Activated CD8-positive, alpha-beta memory T cell treated with anti-CD3 and anti-CD28 coated beads for 1 hour (primary cell): ENCODE data around the gene TEAD4.

Experiments used
- DNase-seq, 2 donors: peaks; one replicate each; pipeline ENCODE4 v3.0.0-alpha.2; 2020; ENCODE audit warnings: low read depth in 1 of 2; ENCODE audit errors: extremely low read depth in 1 of 2

The TEAD4 gene

DNA sequence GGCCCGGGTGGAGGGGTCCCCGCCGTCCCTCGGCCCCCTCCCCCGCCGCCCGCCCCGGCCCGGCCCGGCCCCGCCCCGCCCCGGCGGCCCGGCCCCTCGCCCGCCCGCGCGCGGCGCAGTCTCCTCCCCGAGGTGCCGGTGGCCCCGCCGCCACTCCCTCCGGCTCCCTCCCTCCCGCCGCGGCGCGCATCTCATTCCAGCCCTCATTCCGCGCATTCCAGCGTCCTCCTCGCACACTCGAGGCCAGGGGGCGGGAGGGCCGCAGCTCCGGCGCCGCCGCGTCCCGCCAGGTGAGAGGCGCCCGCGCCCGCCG, at the start of gene TEAD4:
TEAD4 (plus strand) TSS at position 206 of the 313 bp plus-strand sequence.
- DNase-seq = no peak

DNA sequence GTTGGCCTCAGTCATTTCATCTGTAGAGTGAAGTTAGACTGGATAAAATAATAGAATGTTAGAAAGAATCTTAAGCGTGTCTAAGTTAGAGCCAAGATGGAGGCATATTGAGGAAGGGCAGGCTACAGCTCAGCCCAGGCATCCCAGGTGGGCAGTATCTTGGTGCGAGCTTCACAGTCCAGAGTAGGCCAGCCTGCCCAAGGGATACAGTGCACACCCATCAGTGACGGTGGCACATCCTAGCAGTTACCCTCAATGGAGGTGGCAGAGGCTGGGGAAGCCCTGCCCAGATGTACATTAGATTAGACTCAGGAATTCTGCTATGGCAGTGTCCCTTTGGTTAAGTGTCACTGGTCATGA, 47.0 kb upstream of the TEAD4 start:
- no peak for DNase-seq

DNA sequence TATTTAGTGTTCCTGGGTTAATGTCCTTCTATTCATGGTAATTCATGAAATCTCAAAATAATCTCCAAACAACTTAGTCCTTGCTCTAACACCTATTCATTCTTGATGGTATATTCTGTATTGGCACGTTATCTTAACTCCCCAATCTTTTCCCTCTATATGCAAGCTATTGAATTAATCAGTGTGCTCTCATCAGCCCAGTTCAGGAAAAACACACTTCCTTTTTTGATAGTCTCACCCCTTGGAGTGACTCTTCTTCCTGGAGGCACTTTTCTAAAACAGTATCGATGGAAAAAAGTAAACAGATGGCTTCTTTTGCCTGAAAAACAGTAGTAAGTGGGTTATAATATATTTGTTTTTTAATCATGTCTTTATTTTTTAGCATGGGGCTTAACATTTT, 39.9 kb upstream of the TEAD4 start:
- no peak for DNase-seq

DNA sequence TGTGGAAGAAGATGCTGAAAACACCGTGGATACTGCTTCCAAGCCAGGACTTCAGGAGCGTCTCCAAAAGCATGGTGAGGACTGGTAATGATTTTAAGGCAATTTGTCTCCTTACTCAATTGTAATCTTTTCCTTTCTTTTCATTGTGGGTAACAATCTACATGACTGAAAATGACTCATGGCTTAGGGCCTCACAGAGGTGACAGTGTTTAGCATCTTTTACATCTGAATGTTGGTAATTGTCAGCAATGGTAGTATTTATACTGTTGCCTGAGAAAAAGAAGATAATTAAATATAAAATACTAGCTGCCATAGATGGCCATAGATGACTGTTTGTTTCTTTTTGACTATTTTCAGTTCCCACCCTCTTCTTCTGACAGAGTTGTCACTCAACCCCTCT, 36.9 kb upstream of the TEAD4 start:
- DNase-seq = no peak

DNA sequence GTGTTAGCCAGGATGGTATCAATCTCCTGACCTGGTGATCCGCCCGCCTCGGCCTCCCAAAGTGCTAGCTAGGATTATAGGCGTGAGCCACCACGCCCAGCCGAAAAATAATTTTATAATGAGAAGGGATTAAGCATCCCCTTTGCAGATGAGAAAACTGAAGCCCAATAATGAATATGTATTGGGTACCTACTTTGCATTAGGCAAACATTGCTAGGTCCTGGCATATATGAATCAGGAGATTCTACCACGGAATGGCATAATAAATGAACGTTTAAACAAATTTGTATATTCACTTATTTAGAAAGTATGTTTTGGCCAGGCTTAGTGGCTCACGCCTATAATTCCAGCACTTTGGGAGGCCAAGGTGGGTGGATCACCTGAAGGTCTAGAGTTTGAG, 36.1 kb upstream of the TEAD4 start:
- no peak for DNase-seq

DNA sequence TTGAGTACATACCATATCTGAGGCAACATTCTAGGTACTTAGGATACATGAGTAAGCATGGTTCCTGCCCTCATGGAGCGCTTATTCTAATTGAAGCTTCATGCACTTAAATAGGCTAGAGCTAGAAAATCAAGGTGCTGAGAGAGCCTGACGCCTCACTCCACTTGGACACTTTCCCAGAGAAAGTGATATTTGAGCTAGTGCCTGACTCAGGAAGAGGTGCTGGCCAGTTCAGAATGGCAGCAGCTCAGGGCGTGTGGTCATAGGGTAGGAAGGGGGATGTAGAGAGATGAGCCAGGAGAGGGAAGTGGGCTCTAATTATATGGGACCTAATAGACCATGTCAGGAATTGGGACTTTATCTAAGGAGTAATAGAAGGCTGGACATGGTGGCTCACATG, 35.2 kb upstream of the TEAD4 start:
- no peak for DNase-seq

DNA sequence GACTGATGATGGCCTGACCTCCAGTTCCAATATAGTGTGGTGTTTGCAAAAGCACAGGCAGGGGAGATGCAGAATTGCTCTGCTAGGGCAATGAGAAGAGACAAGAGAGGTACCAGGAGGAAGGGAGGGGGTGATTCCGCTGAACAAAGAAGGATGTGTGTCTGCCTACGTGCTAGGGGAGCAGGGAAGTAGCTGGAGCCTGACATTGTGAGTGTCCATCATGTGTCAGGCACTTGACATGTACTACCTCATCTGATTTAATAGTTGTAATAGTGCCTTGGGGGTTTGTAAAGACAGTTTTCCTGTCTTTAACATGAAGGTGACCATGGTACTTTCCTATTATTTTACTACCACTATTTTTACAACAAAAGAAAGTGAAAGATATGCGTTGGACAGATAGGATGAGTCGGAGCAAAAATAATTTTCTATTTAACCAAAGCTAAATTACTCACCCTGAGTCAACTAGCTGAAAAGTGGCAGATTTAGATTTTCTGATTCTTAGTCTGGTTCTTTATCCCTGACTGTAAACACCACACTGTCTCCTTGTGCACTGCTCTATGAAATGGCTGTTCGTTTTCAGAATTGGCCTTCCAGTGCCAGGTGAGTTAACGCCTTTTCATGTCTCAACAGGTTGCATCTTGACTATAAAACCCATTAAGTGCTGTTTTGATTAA, 33.7 kb upstream of the TEAD4 start:
- DNase-seq = no peak

DNA sequence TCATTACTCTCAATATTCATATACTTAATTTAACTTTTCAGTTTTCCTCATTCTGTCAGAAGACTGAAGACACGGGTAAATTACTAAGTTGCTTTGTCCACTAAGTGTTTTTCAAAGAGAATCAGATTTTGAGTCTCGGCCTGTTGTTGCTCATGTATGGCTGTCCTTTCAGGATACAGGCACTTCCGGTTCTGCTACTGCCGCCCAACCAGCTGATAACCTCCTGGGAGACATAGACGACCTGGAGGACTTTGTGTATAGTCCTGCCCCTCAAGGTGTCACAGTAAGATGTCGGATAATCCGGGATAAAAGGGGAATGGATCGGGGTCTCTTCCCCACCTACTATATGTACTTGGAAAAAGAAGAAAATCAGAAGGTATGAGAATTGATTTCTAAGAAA, 28.3 kb upstream of the TEAD4 start:
- DNase-seq = no peak

DNA sequence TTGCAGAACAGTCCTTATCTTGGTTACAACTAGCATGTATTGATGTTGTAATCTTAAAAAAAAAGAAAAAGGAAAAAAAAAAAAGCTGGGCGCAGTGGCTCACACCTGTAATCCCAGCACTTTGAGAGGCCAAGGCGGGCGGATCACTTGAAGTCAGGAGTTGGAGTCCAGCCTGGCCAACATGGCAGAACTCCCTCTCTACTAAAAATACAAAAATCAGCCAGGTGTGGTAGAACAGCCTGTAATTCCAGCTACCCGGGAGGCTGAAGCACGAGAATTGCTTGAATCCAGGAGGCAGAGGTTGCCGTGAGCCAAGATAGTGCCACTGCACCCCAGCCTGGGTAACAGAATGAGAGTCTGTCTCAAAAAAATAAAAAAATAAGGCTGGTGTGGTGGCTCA, 25.6 kb upstream of the TEAD4 start:
- DNase-seq = no peak

DNA sequence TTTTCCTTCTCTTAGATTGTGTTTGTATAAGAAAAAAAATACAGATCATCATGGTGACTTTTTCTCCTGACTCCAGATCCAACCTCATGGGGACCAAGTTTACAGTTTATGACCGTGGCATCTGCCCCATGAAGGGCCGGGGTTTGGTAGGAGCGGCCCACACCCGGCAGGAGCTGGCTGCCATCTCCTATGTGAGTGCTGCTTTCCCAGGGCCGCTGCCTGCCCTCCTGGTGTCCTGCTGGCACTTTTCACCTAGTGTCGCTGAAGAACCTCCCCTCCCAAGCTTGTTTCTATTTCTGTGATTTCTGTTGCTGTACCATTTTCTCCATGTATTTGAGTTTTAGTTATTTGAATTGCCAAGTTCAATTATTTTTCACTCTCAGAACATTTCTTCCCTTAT, 24.8 kb upstream of the TEAD4 start:
- DNase-seq = no peak

DNA sequence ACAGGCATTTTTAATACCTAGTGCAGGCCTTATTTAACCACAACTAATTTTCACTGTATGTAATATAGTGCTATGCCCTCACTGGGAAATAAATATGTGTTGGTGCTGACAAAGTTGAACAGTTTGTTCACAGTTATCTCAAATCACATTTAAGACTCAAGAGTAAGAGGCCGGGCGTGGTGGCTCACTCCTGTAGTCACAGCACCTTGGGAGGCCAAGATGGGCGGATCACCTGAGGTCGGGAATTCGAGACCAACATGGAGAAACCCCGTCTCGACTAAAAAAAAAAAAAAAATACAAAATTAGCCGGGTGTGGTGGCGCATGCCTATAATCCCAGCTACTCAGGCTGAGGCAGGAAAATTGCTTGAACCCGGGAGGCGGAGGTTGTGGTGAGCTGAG, 22.9 kb upstream of the TEAD4 start:
- DNase-seq = no peak

DNA sequence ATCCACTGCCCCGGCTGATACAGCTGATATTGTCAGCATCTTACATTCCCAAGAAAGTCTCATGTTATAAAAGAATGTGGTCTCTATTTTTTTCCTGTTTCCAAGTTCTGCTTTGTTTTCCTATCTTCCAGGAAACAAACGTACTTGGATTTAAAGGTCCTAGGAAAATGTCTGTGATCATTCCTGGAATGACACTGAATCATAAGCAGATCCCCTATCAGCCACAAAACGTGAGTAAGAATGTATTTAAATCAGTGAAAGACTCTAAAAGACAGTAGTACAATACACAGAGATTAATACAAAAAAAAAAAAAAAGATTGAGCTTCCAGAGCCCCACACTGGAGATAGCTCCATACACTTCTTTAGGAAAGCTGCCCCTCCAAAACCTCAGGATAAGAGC, 21.7 kb upstream of the TEAD4 start:
- DNase-seq = no peak

DNA sequence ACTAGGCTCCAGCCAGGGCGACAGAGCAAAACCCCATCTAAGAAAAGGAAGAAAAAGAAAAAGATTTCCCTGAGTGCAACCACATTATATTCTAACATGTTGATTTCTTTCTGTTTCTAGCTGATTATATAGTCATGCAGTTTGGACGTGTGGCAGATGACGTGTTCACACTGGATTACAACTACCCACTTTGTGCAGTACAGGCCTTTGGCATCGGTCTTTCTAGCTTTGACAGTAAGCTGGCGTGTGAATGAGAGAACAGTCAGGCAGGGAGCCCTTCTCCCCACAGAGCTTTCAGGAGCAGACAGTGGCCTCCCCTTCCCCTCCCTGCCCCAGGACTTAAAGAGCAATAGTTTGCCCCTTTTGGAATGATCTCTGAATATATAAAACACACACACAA, 20.0 kb upstream of the TEAD4 start:
- no peak for DNase-seq

DNA sequence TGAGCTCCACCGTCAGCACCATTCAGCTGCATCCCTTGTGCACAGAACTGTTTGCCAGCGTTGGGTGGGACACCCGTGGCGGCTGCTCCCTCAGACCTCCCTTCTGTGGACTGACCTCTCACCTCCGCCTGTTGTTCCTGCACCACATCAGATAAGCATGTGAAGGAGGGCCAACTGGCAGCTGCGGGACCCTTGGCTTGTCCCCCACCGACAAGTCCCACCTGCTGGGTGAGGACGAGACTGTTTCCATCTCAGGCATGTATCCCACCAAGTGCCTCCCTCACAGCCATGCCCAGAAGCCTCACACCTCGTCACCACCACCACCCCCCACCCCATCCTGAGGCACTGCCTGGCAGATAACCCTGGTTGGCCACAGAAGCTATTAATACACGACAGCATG, 18.6 kb upstream of the TEAD4 start:
- DNase-seq = no peak

DNA sequence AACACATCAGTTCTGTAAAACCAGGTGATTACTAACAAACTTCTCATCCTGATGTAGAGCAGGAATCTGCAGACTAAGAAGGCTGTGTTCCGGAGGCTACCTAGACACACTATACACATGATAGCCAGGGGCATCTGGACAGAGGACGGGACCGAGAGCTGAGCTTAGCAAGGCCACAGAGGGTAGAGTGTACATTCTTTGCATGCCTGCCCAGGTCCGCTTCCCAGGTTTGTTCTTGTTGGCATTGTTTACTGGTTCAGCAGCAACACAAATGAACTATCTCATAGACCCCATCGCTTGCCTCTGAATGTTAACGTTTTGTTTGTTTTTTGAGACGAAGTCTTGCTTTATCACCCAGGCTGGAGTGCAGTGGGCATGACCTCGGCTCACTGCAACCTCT, 17.7 kb upstream of the TEAD4 start:
- no peak for DNase-seq

DNA sequence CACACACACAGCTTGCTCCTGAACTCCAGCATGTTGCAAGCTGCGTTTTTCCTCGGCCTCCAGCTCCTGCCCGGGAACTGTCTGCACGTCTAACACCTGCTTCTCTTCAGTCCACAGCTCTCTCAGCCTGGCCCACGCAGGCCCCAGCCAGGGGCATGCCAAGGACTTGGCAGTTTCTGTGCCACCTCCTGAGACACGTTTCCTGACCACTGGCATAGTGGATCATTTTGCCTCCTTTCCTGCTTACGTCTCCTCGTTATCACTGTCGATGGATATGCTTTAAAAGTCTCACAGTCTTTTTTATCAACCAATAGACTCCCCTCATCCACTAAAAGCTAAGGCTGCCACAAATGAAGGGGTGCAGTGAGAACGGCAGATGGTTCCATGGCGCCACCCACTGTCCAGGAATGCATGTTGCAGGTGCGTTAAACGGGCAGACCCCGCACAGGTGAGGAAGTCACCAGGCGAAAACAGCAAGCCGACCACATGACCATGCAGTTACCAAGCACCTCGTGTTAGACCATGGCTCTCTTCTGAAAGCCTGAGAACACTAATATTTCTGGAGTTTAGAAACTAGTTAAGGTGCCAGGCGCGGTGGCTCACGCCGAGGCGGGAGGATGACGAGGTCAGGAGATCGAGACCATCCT, 14.7 kb upstream of the TEAD4 start:
- peak in 1 of 2 donors; percentile 31 for DNase-seq

DNA sequence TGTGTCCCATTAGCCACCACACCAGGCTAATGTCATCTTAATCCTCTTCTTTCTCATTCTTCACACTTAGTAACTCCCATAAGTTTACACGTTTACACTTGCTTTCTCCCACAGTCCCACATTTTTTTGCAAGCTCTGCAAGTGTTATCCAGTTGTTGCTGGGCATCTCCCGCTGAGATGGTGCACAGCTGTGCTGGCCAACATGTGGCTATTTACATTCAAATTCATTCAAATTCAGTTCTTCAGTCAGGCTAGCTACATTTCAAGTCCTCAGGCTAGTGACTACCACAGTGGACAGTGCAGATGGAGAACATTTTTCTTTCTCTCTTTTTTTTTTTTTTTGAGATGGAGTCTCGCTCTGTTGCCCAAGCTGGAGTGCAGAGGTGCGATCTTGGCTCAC, 9.8 kb upstream of the TEAD4 start:
- DNase-seq = no peak

DNA sequence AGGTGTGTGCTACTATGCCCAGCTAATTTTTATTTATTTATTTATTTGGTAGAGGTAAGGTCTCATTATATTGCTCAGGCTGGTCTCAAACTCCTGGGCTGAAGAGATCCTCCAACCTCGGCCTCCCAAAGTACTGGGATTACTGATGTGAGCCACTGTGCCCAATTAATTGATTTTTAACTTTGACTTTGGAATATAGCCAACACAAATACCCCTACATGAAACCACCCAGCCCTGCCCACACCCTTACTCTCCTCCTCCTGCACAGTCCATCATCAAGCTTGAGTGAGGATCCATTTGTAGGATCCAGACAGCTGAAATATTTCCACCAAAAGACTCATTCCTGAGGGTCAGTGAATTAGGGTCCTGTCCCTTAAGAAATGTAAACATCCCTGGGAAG, 3.3 kb upstream of the TEAD4 start:
- DNase-seq = no peak

DNA sequence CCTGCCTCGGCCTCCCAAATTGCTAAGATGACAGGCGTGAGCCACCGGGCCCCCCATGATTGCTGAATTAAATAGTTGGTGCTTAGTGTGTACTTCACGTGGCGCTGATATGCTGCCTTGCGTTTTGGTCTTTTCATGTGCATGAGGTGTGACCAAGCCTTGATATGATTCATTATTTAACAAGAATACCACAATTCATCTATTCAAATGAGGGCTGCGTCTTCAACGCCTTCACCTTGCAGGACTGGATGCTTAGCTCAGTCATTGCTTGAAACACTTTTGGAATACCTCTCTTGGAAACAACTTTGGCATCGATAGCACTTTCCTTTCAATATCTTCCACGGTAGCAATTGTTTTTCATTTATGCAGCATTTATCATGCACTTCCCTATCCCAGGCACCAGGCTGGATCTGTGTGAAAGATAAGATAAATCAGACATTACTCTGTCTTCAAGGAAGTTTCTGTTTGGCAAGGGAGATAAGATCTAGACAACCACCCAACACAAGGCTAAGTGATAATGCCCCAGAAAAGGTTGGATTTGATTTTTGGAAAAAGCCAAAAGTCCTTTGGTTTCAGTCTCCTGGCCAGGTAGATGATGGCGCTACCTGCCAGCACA, 1.3 kb upstream of the TEAD4 start:
- no peak for DNase-seq

DNA sequence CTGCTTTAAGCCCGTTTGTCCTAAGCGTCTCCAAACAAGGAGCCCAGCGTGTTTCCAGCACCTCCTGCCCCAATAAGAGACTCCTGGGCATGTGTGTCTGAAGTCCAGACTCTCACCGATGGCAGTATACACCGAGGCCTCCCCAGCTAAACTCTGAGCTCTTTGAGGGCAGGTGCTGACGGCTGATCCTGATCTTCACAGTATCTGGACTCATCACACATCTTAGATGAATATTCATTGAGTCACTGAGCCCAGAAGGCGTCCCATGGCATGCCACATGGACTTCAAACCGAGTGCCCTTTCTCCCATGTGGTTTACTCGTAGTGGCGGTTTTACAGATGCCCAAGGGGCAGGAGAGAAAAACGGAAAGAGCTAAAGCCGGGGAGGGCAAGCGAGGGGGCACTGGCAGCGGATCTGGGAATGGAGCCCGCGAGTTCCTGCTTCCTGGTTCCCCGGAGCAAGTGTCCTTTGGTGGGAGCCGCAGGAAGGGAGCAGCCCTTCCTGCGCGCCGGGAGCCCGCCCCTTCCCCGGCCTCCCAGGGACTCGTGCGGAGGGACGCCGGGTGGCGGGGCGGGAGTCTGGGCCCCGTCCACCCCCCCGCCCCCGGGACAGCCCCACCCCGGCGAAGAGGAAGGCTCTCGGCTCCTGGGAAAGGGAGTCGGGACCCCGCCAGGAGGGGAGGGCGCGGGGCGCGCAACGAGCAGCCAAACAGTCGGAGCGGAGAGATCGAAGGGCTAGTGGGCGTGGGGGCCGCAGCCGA, 585 bp upstream of the TEAD4 start:
- DNase-seq = no peak

DNA sequence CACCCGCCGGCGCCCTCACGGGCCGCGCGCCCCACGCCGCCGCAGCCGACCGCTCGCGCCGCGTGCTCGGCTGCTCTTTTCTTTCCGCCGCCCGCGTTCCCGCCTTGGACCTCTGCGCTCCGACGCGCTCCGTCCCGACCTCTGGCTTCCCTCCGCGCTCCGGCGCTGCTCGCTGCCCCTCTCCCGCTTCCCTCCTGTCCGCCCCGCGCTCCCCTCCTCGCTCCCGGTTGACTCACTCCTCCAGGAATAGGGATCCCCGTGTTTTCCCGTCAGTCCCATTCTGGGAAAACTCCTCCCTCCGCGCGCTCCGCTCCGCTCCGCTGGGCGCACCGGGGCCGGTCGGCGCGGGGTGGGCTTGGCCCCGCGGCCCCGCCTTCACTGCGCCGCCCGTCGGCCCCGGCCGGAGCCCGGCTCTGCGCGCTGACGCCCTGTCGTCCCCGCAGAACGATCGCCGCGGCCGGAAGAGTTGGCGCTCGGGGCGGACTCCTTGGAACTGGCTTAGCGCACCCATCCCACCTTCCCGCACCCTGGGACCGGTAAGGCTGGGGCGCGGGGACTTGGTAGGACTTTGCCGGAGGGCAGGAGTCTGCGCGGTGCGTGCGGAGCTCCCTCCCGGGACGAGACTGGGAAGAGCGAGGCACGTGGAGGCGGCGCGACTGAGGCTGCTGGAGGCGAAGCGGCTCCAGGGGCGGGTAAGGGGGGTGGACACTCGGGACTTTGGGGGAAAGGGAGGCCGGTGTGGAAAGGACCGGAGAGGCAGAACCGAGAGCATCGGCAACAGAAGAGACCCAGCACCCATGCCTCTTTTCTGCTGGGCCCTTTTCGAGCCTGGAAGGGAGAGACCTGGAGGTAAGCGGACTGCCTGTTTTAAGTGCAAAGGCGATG, 550 bp downstream of the TEAD4 start:
- no peak for DNase-seq
